T-helper 2 cell treated with Interferon-gamma antibody and Interleukin-4, amounts not matched to agents 5 μg/mL and 100 μg/mL, for 36 hours (primary cell): Measurements from ENCODE around the gene PRKX.
A peak's percentile ranks its signal among the peaks of the same experiment; 100 is the strongest.
"Not testable (repeated sequence)": the region's sequence is repeated elsewhere in the genome, so short reads cannot be mapped to it uniquely, and the experiment has no call there.

ENCODE experiments used
- DNase-seq: peaks from one replicate; pipeline ENCODE4 v3.0.0; 2021; ENCODE audit warnings: low spot score
- H3K27ac Mint-ChIP-seq: one replicate; pipeline ENCODE4 v1.8.0; 2021; ENCODE audit warnings: mild to moderate bottlenecking, mixed read lengths
- H3K27me3 Mint-ChIP-seq: one replicate; pipeline ENCODE4 v1.8.0; 2021; ENCODE audit warnings: low read depth, mixed read lengths
- H3K36me3 Mint-ChIP-seq: one replicate; pipeline ENCODE4 v1.8.0; 2021; ENCODE audit warnings: low read depth, mixed read lengths
- H3K4me1 Mint-ChIP-seq: one replicate; pipeline ENCODE4 v1.8.0; 2021; ENCODE audit warnings: low read depth, mixed read lengths
- H3K4me3 Mint-ChIP-seq: one replicate; pipeline ENCODE4 v1.8.0; 2022; ENCODE audit warnings: mild to moderate bottlenecking, moderate library complexity, mixed read lengths
- H3K9me3 Mint-ChIP-seq: one replicate; pipeline ENCODE4 v1.8.0; 2021; ENCODE audit warnings: mixed read lengths

Gene PRKX

DNA sequence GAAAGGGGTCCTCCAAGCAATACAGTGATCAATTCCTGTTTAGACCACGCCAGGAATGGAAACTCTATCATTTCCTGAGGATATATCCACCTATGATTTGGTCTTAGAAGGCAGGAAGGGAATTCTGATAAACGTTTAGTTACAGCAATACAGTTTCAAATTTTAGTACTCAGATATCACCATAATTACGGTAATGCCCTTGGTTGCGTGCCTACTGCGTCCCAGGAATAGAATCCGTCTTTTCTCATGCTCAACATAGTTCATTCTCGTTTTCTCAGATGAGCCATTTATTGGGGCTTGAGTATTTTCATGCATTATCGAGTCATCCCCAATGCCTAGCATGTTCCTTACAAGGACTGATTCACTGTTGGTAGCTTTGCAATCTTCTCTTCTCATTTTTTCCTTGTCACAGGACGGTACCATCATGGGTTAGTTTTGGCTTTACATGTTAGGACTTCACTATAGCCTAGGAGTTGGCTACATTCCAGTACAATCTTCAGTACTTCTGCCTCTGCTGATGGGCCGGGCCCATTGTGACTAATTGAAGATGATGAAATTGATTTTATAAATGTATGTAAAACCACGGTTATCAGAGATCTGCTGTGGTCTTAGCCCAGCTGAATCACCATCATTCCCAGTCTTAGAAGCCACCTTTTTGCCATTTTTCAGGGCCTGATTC lies 4.4 kb upstream of the PRKX start:
- Mint-ChIP-seq H3K9me3 (no peaks in the 10 kb centered on the region), H3K4me1 (peaks cover 2% of the 10 kb centered on the region), H3K27ac (no peak overlapping the region), H3K36me3 (no peaks in the 10 kb centered on the region), H3K4me3 (no peak overlapping the region), H3K27me3 (no peaks in the 10 kb centered on the region)
- no peak for DNase-seq

DNA sequence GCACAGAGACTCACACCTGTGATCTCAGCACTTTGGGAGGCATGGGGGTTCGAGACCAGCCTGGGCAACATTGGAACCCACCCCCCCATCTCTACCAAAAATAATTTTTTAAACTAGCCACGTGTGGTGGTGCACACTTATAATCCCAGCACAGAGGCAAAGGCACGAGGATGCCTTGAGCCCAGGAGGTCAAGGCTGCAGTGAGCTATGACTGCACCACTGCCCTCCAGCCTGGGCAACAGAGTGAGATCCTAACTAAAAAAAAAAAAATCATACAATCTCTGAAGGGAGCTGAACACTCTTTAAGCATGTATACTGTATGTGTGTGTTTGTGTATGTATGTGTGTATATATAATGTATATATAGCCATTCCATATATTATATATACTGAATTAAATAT lies 2.5 kb upstream of the PRKX start:
- no peak overlapping the region for H3K27ac Mint-ChIP-seq
- no peak for DNase-seq
- no peaks in the 10 kb centered on the region for H3K9me3 Mint-ChIP-seq
- no peaks in the 10 kb centered on the region for H3K27me3 Mint-ChIP-seq
- H3K4me3 Mint-ChIP-seq = no peak overlapping the region
- peaks cover 2% of the 10 kb centered on the region for H3K4me1 Mint-ChIP-seq
- H3K36me3 Mint-ChIP-seq = peaks cover 9% of the 10 kb centered on the region

DNA sequence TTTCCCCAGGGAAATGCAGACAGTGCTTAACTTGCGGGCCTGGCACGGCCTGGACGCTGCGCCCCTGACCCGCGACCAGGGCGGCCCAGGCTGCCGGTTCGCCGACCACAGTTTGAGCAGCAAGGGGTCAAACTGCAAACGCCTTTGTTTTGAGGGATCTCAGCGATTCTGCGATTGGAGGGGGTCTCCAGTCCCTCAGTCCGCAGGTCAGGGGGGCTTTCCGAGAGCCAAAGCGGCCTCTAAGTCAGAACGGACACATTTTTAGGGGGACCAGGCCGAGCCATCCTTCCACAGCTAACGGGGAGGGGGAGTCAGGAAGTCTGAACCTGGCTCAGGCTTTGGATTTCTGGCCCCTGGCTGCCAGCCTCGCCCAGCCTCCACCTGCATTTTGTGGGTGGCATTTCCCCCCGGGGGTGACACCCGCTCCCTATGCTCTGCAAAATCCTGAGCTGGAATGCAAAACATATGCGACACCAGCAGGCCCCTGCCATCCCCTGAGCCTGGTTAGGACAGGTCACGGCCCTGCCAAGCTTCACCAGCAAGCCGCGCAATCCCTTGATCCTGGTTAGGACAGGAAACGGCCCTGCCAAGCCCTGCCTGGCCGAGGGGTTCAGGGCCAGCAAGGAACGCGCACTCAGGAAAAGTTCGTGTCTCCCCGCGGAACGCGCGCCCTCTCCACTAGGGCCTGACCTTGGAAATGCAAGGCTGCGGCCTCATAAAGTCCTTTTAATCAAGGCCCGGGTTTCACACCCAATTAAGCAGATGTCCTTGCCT lies 1.4 kb upstream of the PRKX start:
- not testable (repeated sequence) for H3K4me1 Mint-ChIP-seq, H3K27ac Mint-ChIP-seq, H3K27me3 Mint-ChIP-seq, DNase-seq, H3K9me3 Mint-ChIP-seq, H3K4me3 Mint-ChIP-seq
- H3K36me3 Mint-ChIP-seq = peaks cover 18% of the 10 kb centered on the region

DNA sequence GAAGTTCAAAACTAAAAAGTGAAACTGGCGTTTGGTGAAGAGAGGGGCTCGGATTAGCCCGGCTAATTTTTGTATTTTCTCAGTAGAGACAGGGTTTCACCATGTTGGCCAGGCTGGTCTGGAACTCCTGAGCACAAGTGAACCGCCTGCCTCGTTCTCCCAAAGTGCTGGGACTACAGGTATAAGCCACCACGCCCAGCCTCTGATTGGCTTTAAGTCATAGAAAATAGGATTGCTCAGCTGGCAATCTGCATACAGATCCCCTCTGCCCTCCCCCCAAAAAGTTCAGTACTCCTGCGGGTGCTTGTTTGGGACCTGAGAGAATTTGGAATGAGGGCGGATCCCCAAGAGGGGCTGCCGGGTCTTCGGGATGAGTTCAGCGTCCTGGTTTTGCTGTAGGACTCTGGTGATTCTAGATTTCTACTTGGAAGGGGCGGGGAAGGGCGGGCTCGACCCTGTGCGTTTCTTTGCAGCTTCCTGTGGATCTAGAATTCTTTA lies 537 bp upstream of the PRKX start:
- Mint-ChIP-seq H3K27me3 (no peaks in the 10 kb centered on the region), H3K4me1 (peaks cover 5% of the 10 kb centered on the region), H3K9me3 (no peaks in the 10 kb centered on the region), H3K36me3 (peaks cover 20% of the 10 kb centered on the region), H3K4me3 (peak overlapping the region; percentile 75), H3K27ac (peak overlapping the region; percentile 65)
- no peak for DNase-seq

DNA sequence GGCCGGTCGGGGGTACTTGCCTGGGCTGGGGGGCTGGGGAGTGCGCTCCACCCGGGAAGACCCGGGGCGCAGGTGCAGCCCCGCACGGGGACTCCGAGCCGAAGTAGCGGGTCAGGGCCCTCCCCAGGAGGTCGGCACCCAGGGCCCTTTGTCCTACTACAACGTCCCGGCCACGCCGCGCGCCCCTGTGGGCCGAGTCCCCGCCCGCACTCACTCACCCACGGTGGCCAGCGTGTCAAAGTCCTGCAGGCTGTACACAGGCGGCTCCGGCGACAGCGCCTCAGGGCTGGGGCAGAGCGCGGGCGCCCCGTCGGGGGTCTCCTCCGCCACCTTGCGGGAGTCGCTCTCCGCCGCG lies 602 bp downstream of the PRKX start:
- no peaks in the 10 kb centered on the region for H3K27me3 Mint-ChIP-seq
- peak overlapping the region; percentile 96 for H3K27ac Mint-ChIP-seq
- H3K4me1 Mint-ChIP-seq = peaks cover 12% of the 10 kb centered on the region
- H3K4me3 Mint-ChIP-seq = peak overlapping the region; percentile 98
- H3K36me3 Mint-ChIP-seq = peaks cover 27% of the 10 kb centered on the region
- DNase-seq = no peak
- no peaks in the 10 kb centered on the region for H3K9me3 Mint-ChIP-seq

DNA sequence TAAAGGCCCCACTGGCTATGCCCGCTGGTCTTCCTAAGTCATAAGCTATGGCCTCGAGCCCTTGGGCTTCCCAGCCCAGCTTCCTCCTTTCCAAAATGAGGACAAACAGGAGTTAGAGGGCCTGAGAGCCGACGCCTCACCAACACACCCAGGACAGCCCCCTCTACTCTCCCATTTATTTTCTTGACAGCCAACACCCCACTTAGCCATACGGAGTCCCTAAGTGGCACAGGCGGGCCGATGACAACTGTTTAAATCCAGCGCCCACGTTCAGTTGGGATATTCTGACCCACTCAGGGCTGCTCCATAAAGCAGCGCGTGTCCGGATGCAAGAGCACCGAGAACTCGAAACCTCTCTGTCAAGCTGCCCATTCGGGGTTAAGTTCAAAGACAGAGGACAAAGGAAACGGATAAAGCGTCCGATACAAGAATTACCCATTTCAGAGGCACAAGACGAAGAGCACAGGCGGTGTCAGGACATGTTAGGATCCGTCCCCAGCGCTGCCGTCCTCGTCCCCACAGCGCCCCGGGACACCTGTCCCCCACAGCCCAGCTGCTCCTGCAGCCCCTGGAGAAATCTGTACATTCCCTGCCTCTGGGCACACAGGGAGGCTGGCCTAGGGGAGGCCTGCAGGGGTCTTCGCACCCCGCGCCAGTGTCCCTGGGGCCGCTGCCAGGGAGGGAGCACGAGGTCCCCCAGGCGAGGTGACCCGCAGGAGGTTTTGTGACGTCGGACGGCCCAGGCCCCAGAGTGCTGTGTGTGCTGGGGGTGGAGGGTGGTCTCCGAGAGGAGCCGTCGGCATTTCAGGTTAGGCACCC lies 1.2 kb downstream of the PRKX start:
- DNase-seq = no peak
- peaks cover 13% of the 10 kb centered on the region for H3K4me1 Mint-ChIP-seq
- no peaks in the 10 kb centered on the region for H3K27me3 Mint-ChIP-seq
- peak overlapping the region; percentile 98 for H3K4me3 Mint-ChIP-seq
- peaks cover 29% of the 10 kb centered on the region for H3K36me3 Mint-ChIP-seq
- H3K9me3 Mint-ChIP-seq = no peaks in the 10 kb centered on the region
- H3K27ac Mint-ChIP-seq = peak overlapping the region; percentile 96

DNA sequence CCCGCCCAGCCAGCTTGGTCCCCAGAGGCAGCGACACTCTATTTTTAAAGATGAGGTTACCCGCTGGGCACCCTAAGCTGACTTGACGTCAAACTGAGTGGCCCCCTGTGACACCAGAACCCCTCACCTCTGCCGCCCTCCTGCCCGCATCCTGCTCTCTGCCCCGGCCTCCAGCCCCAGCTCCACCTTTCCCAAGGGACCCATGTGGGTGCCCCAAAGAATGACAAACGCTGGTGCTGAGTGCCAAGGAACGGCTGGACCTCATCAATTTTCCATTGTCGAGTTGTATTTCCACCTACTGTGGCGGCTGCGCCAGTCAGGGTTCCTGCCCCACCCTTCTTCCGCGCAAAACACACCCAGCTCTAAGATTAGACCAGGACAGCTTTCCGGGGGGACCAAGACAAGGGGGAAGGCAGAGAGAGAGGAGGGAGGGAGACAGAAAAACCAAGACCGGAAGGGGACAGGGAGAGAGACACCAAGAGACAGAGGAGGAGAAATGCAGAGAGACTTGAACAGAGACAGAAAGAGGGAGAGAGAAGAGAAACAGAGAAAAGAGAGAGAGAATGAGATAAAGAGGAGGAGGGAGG lies 2.0 kb downstream of the PRKX start:
- H3K4me3 Mint-ChIP-seq = peak overlapping the region; percentile 98
- peaks cover 36% of the 10 kb centered on the region for H3K36me3 Mint-ChIP-seq
- H3K27me3 Mint-ChIP-seq = no peaks in the 10 kb centered on the region
- no peaks in the 10 kb centered on the region for H3K9me3 Mint-ChIP-seq
- H3K4me1 Mint-ChIP-seq = peaks cover 19% of the 10 kb centered on the region
- no peak for DNase-seq
- H3K27ac Mint-ChIP-seq = peak overlapping the region; percentile 96

DNA sequence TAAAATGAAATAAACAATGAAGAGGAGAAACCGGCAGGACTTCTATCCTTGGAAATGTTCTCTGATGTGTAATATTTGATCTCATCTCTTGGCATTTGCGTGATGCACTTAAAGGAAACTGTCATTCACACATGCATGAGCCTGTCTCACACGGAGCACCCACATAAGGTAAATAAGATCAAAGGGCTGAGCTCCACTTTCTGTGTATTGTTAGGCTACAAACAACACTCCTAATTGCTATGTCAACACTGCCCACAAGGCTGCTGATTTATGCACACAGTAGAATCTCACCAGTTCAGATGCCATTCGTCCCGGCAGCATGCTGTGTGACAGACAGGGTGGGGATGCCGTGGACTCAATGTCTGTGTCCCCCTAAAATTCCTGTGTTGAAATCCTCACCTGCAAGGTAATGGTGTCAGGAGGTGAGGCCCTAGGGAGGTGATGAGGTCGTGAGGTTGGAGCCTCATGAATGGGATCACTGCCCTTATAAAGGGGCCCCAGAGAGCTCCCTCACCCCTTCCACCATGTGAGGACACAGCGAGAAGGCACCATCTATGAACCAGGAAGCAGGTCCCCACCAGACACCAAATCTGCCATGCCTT lies 5.7 kb downstream of the PRKX start:
- Mint-ChIP-seq H3K4me1 (peaks cover 31% of the 10 kb centered on the region), H3K4me3 (peak overlapping the region; percentile 74)

DNA sequence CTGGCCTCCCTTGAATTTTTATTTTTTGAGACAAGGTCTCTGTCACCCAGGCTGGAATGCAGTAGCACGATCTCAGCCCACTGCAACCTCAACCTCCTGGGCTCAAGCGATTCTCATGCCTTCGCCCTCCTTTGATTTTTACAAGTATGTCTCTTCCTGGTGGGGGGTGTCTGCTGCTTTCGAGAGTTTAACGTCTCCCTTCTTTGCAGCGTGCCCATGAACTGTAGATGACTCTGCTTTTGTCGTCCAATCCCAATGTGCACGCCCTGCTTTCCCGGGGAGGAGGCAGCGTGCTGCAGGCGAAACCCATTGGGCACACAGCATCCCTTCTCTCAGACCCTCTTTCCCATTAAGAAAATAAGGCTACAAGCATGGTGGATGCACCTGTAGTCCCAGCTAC lies 7.0 kb downstream of the PRKX start:
- no peaks in the 10 kb centered on the region for H3K27me3 Mint-ChIP-seq
- H3K4me1 Mint-ChIP-seq = peaks cover 38% of the 10 kb centered on the region
- no peak for DNase-seq
- peak overlapping the region; percentile 45 for H3K27ac Mint-ChIP-seq
- H3K36me3 Mint-ChIP-seq = peaks cover 65% of the 10 kb centered on the region
- H3K4me3 Mint-ChIP-seq = peak overlapping the region; percentile 70
- H3K9me3 Mint-ChIP-seq = no peaks in the 10 kb centered on the region

More for the DNA sequence above, 5.7 kb downstream of the PRKX start:
- H3K36me3 Mint-ChIP-seq = peaks cover 64% of the 10 kb centered on the region
- not testable (repeated sequence) for DNase-seq, H3K27me3 Mint-ChIP-seq, H3K9me3 Mint-ChIP-seq
- peak overlapping the region; percentile 77 for H3K27ac Mint-ChIP-seq

DNA sequence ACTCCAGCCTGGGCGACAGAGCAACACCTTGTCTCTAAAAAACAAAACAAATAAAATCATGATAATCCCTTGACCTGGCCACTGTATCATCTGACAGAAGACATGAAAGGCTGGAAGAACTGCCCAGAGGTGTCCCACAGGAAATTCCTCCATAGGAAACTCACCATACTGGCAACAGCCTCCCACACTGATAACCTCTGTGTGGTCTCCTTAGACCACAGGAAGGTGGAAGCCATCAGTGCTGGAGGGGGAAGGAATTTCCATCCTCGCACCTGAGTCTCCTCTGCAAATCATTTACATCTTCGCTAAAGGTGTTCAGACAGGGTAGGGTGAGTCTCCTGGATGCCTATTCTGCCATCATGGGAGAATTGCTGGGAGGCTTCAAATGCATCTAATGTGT lies 10.2 kb downstream of the PRKX start:
- not testable (repeated sequence) for H3K27me3 Mint-ChIP-seq, H3K9me3 Mint-ChIP-seq, H3K27ac Mint-ChIP-seq, DNase-seq
- peaks cover 42% of the 10 kb centered on the region for H3K4me1 Mint-ChIP-seq
- H3K4me3 Mint-ChIP-seq = peak overlapping the region; percentile 19
- H3K36me3 Mint-ChIP-seq = peaks cover 60% of the 10 kb centered on the region

DNA sequence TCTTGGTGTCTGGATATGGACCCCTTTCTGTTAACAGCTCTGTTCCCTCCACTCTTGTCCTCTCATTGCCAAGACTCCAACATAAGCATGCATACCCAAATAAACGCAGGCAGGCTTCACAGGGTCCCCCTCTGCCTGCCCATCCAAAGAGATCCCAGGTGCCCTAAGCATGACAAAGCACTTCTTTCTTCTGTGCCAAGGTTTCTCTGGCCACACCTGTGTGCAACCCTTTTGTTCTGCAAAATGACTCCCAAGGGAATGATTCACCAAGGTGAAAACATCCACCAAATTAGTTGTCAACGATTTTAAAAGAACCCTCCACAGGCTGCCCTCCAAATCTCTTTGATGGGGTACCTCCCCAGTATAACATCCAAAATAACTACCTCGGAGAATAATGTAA lies 11.4 kb downstream of the PRKX start:
- Mint-ChIP-seq H3K36me3 (peaks cover 64% of the 10 kb centered on the region), H3K27ac (peak overlapping the region; percentile 26), H3K4me3 (peak overlapping the region; percentile 7), H3K4me1 (peaks cover 46% of the 10 kb centered on the region)
- not testable (repeated sequence) for H3K27me3 Mint-ChIP-seq, DNase-seq, H3K9me3 Mint-ChIP-seq

DNA sequence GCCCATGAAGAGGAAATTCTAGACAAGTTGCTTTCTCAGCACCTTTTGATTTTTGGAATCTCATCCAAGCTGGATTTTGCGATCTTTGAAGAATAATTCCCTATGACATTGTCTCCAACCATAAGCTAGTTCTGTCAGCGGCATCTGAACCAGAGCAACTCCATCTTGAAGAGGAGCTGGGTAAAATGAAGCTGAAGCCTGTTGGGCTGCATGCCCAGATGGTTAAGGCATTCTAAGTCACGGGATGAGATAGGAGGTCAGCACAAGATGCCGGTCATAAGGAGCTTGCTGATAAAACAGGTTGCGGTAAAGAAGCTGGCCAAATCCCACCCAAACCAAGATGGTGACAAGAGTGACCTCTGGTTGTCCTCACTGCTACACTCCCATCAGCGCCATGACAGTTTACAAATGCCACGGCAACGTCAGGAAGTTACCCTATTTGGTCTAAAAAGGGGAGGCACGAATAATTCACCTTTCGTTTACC lies 12.0 kb downstream of the PRKX start:
- DNase-seq, H3K27me3 Mint-ChIP-seq, H3K9me3 Mint-ChIP-seq: not testable (repeated sequence)
- Mint-ChIP-seq H3K27ac (peak overlapping the region; percentile 68), H3K4me1 (peaks cover 41% of the 10 kb centered on the region), H3K36me3 (peaks cover 61% of the 10 kb centered on the region), H3K4me3 (peak overlapping the region; percentile 86)

DNA sequence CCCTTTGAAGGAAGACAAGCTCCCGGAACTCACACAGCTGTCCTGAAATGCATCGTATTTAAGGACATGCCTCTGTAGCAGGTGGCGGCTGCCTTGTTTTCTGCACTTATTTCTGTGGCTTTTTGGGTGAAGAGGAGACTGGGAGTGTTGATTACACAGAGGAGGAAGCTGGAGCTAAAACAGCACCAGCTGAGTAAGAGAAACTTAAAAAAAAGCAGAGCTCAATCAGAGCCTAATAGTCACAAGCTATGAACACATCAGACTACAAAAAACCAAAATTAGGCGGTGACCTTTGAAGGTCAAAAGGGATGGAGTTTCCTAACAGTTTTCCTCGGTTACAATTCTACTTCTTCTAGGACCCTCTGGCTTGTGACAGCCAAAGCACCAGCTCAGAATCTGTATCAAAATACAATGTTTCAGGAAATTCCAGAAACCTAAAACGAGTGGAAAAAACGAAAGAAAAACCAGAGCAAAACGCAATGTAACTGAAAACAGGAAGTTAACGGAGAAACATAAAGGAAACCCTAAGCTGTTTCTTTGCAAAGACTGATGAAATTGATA lies 13.5 kb downstream of the PRKX start:
- Mint-ChIP-seq H3K27me3 (no peaks in the 10 kb centered on the region), H3K36me3 (peaks cover 62% of the 10 kb centered on the region), H3K4me3 (peak overlapping the region; percentile 86), H3K27ac (peak overlapping the region; percentile 88), H3K9me3 (no peaks in the 10 kb centered on the region), H3K4me1 (peaks cover 44% of the 10 kb centered on the region)
- DNase-seq = no peak
